Kidney epithelial cell (primary cell): ENCODE results near the gene FOXJ3. TPM values are rescaled to one million over a fixed set of nuclear protein-coding genes. Genes with fewer than 3 reads are reported as not detected.

Source experiments
- DNase-seq: peaks from one replicate; pipeline ENCODE4 v3.0.0-alpha.2; 2010; ENCODE audit warnings: low read depth
- H3K27me3 ChIP-seq: 2 replicates; pipeline ENCODE4 v1.6.0; 2011; ENCODE audit warnings: low read length; ENCODE audit not compliant: control insufficient read depth, insufficient read depth
- H3K36me3 ChIP-seq: 2 replicates; pipeline ENCODE4 v1.5.1; 2011; ENCODE audit warnings: low read length; ENCODE audit not compliant: control insufficient read depth, insufficient read depth
- H3K4me3 ChIP-seq: 2 replicates; pipeline ENCODE4 v1.5.1; 2011; ENCODE audit warnings: low read depth, mild to moderate bottlenecking, control low read depth, low read length
- CTCF ChIP-seq: IDR thresholded peaks from 2 replicates; pipeline ENCODE4 v1.5.1; 2011; ENCODE audit warnings: mild to moderate bottlenecking, moderate library complexity, low read length, control low read depth, inconsistent platforms; ENCODE audit not compliant: insufficient read depth, poor library complexity, severe bottlenecking
- total RNA-seq: library from RNA; depleted of rRNA; stranded (reverse); fragments of >200 nt; gene quantifications from 2 replicates; pipeline ENCODE4 v1.2.3, GENCODE V29; 2015

The FOXJ3 gene
- total RNA-seq, 1 donor from 2014 or later = 28.6 TPM

- Histone ChIP-seq H3K27me3 (no peaks in the 10 kb centered on the region), H3K4me3 (no peak overlapping the region), H3K36me3 (no peaks in the 10 kb centered on the region)
- TF ChIP-seq CTCF = no peak
- DNase-seq = no peak
Measured at GRCh38 chr1:42231253-42231652, 103.8 kb downstream of the FOXJ3 start.

DNA sequence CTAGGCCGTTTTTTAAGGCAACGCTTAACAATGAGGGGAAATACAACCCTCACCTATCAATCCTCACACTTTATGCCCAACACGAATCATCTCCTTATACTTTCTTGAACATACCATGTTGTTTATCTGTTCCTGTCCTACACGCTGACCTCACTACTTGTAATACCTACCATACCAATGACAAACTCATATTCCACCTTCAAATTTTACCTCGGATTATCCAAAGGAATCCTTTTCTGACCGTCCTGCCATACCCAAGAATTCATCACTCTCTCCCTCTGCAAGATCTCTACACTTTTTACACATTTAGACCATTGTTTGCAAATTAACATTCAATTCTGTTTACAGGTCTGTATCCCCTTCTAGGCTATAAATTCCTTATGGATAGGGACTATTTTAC, 106.1 kb downstream of the FOXJ3 start:
- no peak for DNase-seq
- Histone ChIP-seq H3K27me3 (no peaks in the 10 kb centered on the region), H3K4me3 (no peak overlapping the region), H3K36me3 (no peaks in the 10 kb centered on the region)
- TF ChIP-seq CTCF = no peak

GRCh38 chr1:42223036-42223435, 112.0 kb downstream of the FOXJ3 start:
- H3K36me3 ChIP-seq = no peaks in the 10 kb centered on the region
- no peak for DNase-seq
- no peak overlapping the region for H3K4me3 ChIP-seq
- H3K27me3 ChIP-seq = no peaks in the 10 kb centered on the region
- no peak for TF ChIP-seq CTCF

GRCh38 chr1:42221952-42222606, 113.0 kb downstream of the FOXJ3 start:
- no peak for TF ChIP-seq CTCF
- Histone ChIP-seq H3K27me3 (no peaks in the 10 kb centered on the region), H3K36me3 (no peaks in the 10 kb centered on the region), H3K4me3 (no peak overlapping the region)
- DNase-seq = peak; percentile 39

GRCh38 chr1:42221456-42221855, 113.6 kb downstream of the FOXJ3 start:
- no peak for DNase-seq
- no peak for TF ChIP-seq CTCF
- Histone ChIP-seq H3K36me3 (no peaks in the 10 kb centered on the region), H3K27me3 (no peaks in the 10 kb centered on the region), H3K4me3 (no peak overlapping the region)

DNA sequence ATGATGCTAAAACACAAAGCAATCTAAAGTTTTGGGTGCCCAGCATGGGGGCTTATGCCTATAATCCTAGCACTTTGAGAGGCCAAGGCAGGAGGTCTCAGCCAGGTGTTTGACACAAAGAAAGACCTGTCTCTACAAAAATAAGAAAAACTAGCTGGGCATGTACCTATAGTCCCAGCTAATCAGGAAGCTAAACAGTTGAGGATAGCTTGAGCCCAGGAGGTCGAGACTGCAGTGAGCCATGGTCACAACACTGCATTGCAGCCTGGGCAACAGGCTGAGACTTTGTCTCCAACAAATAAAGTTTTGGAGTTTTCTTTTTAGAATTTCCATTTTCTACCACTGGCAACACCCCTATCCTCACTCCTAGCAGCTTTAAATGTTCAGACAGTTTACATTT, 115.4 kb downstream of the FOXJ3 start:
- H3K36me3 ChIP-seq = no peaks in the 10 kb centered on the region

More for the DNA sequence above, 115.4 kb downstream of the FOXJ3 start:
- Histone ChIP-seq H3K27me3 (no peaks in the 10 kb centered on the region), H3K4me3 (no peak overlapping the region)
- no peak for TF ChIP-seq CTCF
- no peak for DNase-seq
